NCI-H69 (cell line): ENCODE measurements around the gene RAB10.
"Not testable (repeated sequence)": the region's sequence is repeated elsewhere in the genome, so short reads cannot be mapped to it uniquely, and the experiment has no call there.

Source experiments
- DNase-seq: peaks from one replicate; lab custom pipeline; 2025; lab: John Stamatoyannopoulos, UW

The RAB10 gene

DNA sequence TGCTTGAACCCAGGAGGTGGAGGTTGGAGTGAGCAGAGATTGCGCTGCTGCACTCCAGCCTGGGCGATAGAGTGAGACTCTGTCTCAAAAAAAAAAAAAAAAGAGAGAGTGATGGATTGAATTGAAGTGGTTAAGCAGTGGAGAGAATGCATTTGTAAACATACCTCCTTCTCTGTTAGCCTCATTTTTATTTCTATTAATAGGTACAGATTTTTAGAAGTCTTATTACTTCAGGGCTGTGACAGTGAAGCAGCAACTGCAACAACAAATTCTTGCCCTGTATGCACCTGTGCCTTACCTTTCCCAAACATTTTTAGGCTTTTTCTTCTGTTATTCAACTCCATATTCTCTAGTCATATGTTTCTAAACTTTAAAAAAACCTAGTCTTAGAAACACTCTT, 55.5 kb downstream of the RAB10 start:
- DNase-seq: no peak

DNA sequence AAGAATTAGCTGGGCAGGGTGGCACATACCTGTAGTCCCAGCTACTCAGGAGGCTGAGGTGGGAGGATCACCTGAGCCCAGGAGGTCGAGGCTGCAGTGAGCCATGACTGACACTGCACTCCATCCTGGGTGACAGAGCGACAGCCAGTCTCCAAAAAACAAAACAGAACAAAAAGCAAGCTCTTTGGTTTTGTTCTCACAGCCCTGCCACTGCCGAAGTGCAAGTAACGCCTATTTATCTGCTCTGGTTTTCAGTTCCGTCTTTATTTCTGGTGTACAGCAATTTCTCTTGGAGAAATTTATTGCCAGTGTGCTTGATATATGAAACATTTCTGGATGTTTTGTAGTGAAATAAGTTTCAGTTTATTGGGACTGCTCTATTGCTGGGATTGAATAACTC, 61.9 kb downstream of the RAB10 start:
- DNase-seq: no peak

DNA sequence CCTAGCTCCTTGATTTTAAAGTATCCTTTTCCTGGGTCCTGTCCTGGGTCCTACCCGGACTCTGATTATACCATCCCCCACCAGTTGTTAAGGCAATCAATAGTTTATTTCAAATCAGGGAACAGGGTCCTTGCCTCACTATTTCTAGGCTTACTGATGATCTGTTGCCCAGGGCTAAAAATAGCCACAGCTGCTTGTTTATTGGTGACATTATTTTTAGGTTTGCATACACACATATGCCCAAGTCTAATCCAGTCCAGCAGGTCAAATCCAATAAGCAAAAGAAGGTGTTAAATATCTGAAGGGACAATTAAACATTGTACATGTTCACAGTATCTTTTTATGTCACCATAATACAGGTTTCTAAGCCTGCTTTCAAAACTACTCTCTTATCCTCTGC, 66.0 kb downstream of the RAB10 start:
- DNase-seq: no peak

DNA sequence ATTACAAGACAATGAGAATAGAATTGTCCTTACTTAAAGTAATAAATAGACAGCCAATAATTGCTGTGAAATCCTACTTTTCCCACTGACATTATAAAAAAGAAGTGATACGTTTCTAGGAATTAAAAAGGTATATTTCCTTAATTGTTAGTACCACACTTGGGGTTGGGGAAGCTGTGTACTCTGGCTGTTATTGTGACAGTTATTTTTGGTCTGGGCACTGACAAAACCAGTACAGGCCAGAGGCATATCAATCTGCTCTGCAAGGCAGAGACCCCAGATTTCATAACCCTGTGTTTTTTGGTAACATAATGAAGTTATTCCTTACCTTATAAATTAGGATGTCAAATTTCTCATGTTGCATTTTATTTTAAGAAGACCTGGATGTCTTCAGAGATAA, 66.5 kb downstream of the RAB10 start:
- DNase-seq: no peak

DNA sequence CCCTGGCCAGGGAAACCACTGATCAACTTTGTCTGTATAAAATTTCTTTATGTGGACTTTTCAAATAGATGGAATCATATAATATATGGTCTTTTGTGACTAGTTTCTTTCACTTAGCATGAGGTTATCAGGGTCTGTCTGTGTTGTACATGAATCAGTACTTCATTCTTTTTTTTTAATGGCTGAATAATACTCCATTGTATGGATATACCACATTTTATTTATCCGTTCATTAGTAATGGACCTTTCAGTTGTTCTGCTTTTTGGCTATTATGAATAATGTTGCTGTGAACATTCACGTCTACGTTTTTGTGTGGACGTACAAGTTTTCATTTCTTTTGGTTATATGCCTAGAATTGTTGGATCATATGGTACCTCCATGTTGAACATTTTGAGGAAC, 69.9 kb downstream of the RAB10 start:
- no peak for DNase-seq

DNA sequence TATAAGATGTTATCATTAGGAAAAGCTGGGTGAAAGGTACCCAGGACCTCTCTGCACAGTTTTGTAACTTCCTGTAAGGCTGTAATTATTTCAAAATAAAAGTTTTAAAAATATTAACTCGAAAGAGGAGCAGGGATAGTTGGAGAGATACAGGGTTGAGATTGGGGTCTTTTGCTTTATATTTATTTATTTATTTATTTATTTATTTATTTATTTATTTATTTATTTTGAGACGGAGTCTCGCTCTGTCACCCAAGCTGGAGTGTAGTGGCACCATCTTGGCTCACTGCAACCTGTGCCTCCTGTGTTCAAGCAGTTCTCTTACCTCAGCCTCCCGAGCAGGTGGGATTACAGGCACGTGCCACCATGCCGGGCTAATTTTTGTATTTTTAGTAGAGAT, 74.8 kb downstream of the RAB10 start:
- not testable (repeated sequence) for DNase-seq

DNA sequence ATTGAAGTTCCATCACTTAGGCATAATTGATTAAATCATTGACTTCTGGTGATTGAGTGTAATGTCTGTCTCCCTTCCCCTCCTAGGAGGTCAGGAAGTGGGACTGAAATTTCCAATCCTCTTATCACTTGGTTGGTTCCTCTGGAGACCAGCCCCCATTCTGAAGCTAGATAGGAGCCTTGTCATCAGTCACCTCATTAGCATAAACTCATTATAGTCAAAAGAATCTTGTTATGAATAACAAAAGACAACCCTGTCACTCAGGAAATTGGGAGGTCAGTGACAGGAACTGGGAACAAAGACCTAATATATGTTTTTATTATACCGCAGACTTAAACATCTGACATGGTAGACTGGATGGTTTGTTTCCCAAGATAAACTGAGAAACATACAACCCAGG, 78.3 kb downstream of the RAB10 start:
- DNase-seq: no peak

DNA sequence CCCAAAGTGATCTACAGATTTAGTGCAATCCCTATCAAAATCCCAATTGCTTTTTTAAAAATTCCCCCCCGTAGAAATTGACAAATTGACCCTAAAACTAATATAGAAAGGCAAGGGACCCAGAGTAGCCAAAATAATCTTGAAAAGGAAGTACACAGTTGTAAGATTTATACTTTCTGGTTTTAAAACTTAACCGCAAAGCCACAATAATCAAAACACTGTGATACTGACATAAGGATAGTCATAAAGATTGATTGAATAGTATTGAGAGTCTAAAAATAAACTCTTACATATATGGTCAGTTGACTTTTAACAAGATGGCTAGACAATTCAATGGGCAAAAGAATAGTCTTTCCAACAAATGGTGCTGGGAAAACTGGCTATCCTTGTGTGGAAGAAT, 80.3 kb downstream of the RAB10 start:
- DNase-seq: no peak

DNA sequence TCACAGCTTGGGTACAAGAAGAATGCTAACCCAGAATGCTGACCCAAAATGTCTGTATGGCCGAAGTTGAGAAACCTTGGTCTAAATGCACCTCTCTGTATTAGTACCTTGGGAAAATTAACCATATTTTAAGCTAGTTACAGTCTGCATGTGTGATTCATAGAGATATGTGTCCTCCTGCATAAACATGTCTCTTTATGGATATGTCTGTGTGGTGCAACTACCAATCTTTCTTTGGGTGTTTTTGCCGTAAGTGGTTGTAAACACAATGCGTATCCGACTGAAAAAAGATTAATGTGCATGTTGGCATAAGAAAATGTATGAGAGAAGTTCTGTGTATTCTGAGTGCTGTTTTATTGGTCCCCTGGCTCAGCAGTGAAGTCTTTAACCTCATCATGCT, 84.8 kb downstream of the RAB10 start:
- DNase-seq: no peak

DNA sequence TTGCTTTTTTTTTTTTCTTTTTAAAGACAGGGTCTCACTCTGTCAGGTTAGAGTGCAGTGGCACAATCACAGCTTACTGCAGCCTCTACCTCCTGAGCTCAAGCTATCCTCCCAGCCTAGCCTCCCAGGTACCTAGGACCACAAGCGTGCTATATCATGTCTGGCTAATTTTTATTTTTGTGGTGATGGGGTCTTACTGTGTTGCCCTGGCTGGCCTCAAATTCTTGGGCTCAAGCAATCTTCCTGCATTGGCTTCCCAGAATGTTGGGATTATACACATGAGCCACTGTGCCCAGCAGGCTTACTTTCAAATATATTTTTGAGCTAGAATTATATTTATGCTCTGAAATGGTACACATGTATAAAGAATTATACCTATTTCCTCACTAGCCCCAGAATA, 85.6 kb downstream of the RAB10 start:
- DNase-seq: no peak

DNA sequence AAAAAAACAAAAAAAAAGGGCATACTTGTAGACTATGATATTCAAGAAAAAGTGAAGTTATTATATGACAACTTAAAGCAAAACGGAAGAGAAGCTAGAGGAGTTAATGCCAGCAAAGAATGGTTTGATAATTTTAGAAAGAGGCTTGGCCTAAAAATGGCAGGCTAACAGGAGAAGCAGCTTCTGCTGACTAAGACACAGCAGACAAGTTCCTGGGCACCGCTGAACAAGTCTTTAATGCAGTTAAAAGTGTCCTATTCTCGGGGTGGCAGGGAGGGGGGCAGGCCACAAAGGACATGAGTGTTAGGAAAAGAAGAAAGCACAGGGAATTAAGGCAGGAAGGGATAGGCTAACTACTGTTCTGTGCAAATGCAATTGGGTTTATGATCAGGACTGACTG, 88.7 kb downstream of the RAB10 start:
- no peak for DNase-seq

DNA sequence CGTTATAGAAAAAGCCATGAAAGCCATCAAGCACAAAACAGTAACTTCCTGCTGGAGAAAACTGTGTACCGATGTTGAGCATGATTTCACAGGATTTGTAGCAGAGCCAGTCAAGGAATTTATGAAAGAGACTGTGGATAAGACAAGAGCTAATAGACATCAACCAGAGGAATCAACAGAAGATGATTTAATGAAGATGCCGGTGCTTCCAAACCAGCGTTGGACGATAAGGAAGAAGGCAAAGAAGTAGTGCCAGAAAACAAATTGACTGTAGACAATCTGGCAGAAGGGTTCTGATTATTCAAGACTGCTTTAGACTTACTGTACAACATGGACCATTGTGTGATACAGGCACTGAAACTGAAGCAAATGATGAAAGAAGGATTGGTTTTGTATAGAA, 89.5 kb downstream of the RAB10 start:
- DNase-seq: no peak

DNA sequence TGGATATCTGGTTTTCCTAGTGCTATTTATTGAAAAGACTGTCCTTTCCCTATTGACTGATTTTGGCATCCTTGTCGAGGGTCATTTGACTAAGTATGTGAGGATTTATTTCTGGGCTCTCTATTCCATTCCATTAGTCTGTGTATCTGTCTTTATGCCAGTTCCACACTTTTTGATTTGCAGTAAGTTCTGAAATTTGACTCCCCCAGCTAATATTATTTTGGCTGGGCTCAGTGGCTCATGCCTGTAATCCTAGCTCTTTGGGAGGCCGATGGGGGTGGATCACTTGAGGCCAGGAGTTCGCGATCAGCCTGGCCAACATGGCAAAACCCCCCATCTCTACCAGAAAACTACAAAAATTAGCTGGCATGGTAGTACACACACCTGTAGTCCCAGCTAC, 92.2 kb downstream of the RAB10 start:
- no peak for DNase-seq

DNA sequence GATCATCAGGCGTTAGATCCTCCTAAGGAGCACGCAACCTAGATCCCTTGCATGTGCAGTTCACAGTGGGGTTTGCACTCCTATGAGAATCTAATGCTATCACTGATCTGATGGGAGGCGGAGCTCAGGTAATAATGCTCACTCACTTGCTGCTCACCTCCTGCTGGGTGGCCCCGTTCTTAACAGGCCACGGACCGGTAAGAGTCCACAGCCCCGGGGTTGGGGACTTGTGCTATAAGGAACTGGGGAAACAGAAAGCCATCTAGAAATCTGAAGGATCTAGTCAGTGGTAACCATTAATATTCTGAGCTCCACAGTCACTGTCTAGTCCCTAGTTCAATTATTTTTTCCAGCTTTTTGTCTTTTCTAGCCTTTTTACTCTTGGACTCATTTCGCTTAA, 94.3 kb downstream of the RAB10 start:
- DNase-seq: no peak

DNA sequence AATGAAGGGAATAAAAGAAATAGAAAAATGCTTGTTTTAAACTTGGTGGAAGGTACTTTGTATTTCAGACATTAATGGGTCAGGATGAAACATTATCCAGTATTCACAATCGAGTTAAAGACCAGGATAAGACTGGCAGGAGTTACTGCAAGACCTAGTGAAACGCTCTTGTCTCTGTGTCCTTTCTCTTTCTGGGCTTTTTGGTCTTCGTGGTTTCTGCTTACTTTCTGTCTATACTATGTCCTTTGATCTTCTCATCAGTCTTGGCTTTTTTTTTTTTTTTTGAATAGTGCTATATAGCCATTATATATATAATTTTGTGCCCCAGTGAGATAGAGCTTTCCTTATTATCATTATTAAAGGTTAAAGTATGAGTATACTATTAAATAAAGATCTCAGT, 96.9 kb downstream of the RAB10 start:
- no peak for DNase-seq

DNA sequence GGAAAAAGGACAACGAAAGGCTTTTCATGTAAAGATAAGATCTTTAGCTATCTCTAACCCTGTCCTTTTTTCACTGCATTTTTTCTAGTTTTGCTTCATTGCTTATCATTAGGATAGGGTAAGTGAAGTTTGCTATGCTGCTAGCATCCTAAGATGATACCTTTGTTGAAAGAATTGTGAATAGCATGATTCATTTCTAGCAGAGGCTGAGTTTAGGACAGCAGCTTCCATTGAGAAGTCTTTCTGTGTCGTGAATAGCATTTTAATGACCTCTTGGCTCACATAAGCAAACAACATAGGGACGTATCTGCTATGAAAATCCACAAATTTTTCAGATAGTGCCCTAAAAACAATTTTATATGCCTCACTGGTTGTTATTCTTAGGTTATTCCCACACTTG, 102.6 kb downstream of the RAB10 start:
- DNase-seq: no peak

DNA sequence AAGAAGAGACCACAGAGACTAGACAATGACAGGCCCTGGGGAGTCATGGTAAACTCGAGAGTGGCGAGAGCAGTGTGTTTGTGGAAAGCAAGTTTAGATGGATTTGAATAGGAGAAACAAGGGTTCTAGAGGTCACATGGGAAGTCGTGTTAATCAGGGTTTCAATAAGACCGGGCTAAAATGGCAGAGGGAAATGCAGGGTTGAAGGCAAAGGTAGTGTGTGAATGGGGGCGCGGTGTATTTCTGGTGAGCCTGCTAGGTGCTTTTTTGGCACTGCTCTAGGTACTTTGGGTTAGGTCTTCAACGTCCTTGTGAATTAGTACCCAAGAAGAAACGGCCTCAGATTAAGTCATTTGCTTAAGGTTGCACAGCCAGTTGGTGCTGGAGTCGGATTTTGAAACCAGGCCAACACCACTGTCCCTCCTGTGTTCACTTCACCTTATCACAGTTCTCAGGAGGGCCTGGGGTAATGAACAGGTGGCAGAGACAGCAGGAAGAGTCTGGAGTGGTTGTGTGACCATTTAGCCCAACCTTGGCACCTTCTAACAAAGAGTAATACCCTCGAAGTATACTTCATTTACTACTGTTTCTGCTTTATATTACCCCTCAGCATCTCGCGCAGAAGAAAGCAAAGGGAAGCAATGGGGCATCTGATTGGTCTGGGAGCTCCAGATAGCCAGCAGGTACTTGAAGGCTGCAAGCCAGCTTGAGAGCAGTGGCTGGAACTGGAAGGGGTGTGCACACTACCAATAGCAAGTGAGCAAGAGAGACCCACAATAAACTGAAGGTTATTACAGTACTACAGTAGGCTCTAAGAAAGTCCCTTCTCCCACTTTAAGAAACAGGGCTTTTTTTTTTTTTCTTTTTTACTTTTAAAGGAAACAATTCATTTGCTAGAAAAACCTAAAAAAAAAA, 105.6 kb downstream of the RAB10 start:
- peak; percentile 29 for DNase-seq

DNA sequence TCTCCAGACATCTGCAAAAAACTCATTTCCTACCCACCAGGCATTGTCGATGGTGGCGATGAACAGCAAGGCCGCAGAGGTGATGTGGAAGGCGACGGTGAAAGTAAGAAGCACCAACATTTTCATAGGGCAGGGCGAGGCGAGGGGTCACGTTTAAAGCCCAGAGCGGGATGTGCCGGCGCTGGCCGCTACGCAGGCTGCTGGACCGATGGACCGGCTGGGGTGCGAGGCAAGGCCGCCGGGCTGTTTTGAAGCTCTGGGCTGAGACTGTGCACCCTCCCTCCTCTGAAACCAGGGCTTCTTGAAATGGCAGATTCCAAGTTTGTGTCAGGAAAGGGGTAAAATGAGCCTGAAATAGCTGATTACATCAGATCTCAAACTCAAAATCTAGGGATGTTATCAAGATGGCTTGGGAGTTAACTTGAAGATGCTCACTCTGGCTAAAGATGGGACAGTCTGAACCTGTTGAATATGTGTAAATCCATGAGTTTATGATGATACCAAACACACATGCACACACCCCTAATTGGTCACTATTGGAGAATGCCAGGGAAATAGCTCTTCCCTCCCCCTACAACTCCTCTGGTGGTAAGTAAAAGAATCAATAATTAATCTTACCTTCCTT, 107.4 kb downstream of the RAB10 start:
- no peak for DNase-seq

DNA sequence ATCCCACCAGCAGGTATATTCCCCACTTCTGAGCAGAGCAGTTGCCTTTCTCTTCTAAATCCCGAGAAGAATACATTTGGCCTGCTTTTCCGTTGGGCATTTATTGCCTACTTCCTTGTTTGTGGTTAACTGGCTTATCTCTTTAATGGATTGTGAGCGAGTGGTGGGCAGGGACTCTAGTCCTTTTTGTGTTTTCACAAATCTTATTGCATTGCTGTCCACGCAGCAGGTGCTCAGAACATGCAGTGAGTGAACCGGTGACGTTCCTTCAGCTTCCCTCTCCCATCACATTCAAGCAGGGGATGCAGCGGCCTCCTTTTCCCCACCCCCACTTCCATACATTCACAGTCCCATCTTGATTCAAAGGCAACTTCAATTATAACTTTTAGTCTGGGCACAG, 110.1 kb downstream of the RAB10 start:
- no peak for DNase-seq

DNA sequence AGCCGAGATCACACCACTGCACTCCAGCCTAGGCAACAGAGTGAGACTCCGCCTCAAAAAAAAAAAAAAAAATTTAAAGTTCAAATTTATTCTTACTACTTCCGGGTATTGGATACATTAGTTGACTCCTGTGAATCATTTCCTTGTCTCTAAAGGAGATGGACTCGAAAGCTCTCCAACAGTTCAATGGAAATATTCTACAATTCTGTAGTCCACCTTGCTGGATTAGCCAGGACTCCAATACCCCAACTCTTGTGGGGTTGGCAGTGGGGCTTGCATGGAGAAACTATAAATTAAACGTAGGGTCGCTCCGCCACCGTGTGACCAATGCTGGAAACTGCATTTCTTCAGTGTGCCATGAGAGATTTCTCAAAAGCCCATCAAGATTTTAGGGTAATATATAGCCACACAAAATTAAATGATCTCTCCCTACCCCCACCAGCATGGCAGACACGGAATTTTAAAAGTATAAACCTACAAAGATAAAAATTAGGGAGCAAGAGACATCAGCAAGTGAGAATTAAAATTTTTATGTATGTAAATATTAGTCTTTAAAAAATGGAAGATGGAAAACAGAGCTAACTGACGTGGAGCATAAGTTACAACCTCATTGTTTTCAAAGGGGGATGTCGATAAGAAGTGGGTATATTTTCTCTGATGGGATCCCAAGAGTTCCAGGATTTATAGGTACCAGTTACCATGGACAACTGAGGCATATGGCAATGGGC, 111.2 kb downstream of the RAB10 start:
- DNase-seq: peak; percentile 47

DNA sequence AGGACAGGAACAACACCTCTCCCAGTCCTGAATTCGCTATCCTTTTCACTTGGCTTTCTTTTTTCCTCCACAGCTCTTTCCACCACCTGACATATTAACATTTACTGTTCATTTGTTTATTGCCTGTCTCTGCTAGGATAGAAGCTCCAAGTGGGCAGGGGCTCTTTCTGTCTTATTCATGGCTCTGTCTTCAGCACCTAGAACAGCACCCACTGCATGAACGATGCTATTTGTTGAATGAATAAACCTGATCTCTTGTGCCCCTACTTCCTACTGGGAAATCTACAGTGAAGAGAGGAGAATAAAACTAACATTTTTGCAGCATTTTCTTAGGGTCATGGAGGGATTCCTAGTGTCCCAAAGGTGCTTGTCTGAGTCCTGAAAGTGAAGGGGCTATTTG, 114.6 kb downstream of the RAB10 start:
- no peak for DNase-seq

DNA sequence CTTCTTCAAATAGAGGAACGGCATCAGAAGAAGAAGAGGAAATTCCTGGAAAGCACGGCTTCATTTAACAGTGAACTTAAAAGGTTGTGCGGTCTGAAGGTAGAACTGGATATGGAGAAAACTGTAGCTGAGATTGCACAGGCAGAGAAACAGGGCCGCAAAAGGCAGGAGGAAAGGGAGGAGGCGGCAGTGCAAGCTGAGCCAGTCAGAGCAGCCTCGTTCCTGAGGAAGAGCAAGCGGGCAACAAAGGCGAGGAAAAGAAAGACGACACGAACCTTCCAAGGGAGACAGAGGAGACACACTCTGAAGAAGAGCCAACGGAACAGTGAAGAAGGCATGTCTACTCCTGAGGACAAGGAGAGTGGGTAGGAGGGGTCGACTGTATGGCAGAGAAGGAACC, 116.4 kb downstream of the RAB10 start:
- no peak for DNase-seq

DNA sequence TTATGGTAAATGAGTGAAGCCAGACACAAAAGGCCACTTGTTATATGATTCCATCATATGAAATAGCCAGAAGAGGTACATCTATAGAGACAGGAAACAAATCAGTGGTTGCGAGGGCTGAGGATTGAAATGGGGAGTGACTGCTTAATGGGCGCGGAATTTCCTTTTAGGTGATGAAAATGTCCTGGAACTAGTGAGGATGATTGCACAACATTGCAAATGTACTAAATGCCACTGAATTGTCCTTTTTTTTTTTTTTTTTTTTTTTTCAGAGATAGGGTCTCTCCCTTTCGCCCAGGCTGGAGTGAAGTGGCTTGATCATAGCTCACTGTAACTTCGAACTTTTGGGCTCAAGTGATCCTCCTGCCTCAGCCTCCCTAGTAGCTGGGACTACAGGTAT, 123.7 kb downstream of the RAB10 start:
- DNase-seq: no peak
